GM19043 (cell line): ENCODE measurements around the gene KCNK1.

Experiments
- ATAC-seq: cut with Tn5 transposase; IDR thresholded peaks from one replicate; pipeline ENCODE4 v1.9.1; 2021; ENCODE audit warnings: low read depth; ENCODE audit not compliant: unreplicated experiment

The KCNK1 gene

GRCh38 chr1:233635765-233636502 is 22.0 kb downstream of the KCNK1 start:
- ATAC-seq: no peak

- no peak for ATAC-seq
Measured at GRCh38 chr1:233636503-233636877, 22.6 kb downstream of the KCNK1 start.

GRCh38 chr1:233638513-233638912 is 24.6 kb downstream of the KCNK1 start:
- ATAC-seq: no peak

- no peak for ATAC-seq
Measured at GRCh38 chr1:233639611-233640010, 25.7 kb downstream of the KCNK1 start.

- no peak for ATAC-seq
Measured at GRCh38 chr1:233640179-233640578, 26.3 kb downstream of the KCNK1 start.

GRCh38 chr1:233641029-233641428 is 27.1 kb downstream of the KCNK1 start:
- no peak for ATAC-seq

- no peak for ATAC-seq
Measured at GRCh38 chr1:233647073-233647472, 33.2 kb downstream of the KCNK1 start.

- ATAC-seq: no peak
Measured at GRCh38 chr1:233647636-233648035, 33.7 kb downstream of the KCNK1 start.

GRCh38 chr1:233651061-233651460 is 37.2 kb downstream of the KCNK1 start:
- no peak for ATAC-seq

GRCh38 chr1:233651563-233652233 is 37.8 kb downstream of the KCNK1 start:
- ATAC-seq: no peak

GRCh38 chr1:233652526-233652925 is 38.6 kb downstream of the KCNK1 start:
- ATAC-seq: no peak

GRCh38 chr1:233654658-233655280 is 40.9 kb downstream of the KCNK1 start:
- ATAC-seq: no peak

GRCh38 chr1:233655301-233655740 is 41.4 kb downstream of the KCNK1 start:
- no peak for ATAC-seq

- no peak for ATAC-seq
Measured at GRCh38 chr1:233656032-233656635, 42.2 kb downstream of the KCNK1 start.

- no peak for ATAC-seq
Measured at GRCh38 chr1:233656687-233657086, 42.8 kb downstream of the KCNK1 start.

GRCh38 chr1:233657466-233657865 is 43.6 kb downstream of the KCNK1 start:
- ATAC-seq: no peak

- ATAC-seq: no peak
Measured at GRCh38 chr1:233659495-233659894, 45.6 kb downstream of the KCNK1 start.

- no peak for ATAC-seq
Measured at GRCh38 chr1:233661376-233662159, 47.7 kb downstream of the KCNK1 start.

- ATAC-seq: no peak
Measured at GRCh38 chr1:233662575-233663304, 48.8 kb downstream of the KCNK1 start.

- ATAC-seq: no peak
Measured at GRCh38 chr1:233664253-233664652, 50.3 kb downstream of the KCNK1 start.
